IMR-90 (cell line): ENCODE results near the gene EML3. TPM values are rescaled to one million over a fixed set of nuclear protein-coding genes. Genes with fewer than 3 reads are reported as not detected.

Experiments used
- ATAC-seq: fragments of 200-7000 bp; cut with Tn5 transposase; 2 replicates; pipeline ENCODE4 v1.9.1; 2020; ENCODE audit warnings: low read depth, mild to moderate bottlenecking, moderate library complexity
- BruUV-seq: library from RNA; stranded (reverse); fragments of 400-500 nt; replicated peaks from 2 replicates; lab custom pipeline; 2021; lab: Mats Ljungman, UMichigan
- CTCF ChIA-PET: fragments of 300-600 bp; formaldehyde crosslinking; extraction: SDS; loops from one replicate; lab custom pipeline; 2021; ENCODE audit warnings: antibody characterized with exemption; lab: Yijun Ruan, JAX
- POLR2A ChIA-PET: fragments of 300-600 bp; sonication (Branson Sonifier 250); formaldehyde crosslinking; loops from one replicate; lab custom pipeline; 2022; ENCODE audit warnings: antibody characterized with exemption; ENCODE audit not compliant: unreplicated experiment; lab: Charles Lee
- DNase-seq: peaks from one replicate; pipeline ENCODE4 v3.0.0; 2013
- H2AFZ ChIP-seq: replicated peaks from 2 replicates; pipeline ENCODE3; 2013; ENCODE audit warnings: low read length, mild to moderate bottlenecking; ENCODE audit not compliant: poor library complexity
- H2AK5ac ChIP-seq: 2 replicates; pipeline ENCODE4 v1.6.1; 2013; ENCODE audit warnings: low read depth, low read length, inconsistent platforms
- H2AK9ac ChIP-seq: replicated peaks from 2 replicates; pipeline ENCODE3; 2013; ENCODE audit warnings: mild to moderate bottlenecking, low read depth, low read length, moderate library complexity; ENCODE audit not compliant: poor library complexity
- H2BK120ac ChIP-seq: 2 replicates; pipeline ENCODE4 v1.6.1; 2013; ENCODE audit warnings: low read depth, low read length, inconsistent platforms
- H2BK15ac ChIP-seq: 3 replicates; pipeline ENCODE4 v1.6.1; 2013; ENCODE audit warnings: low read depth, low read length, inconsistent platforms
- H2BK20ac ChIP-seq: 2 replicates; pipeline ENCODE4 v1.6.1; 2013; ENCODE audit warnings: low read depth, mild to moderate bottlenecking, inconsistent platforms, low read length, moderate library complexity
- H2BK5ac ChIP-seq: 2 replicates; pipeline ENCODE4 v1.6.1; 2013; ENCODE audit warnings: mild to moderate bottlenecking, low read depth, low read length, inconsistent platforms; ENCODE audit not compliant: poor library complexity, severe bottlenecking
- H3K14ac ChIP-seq: replicated peaks from 2 replicates; pipeline ENCODE4 v1.6.1; 2013; ENCODE audit warnings: low read depth, low read length, inconsistent platforms
- H3K18ac ChIP-seq: 2 replicates; pipeline ENCODE4 v1.6.1; 2013; ENCODE audit warnings: low read depth, low read length, control low read depth
- H3K23ac ChIP-seq: 2 replicates; pipeline ENCODE4 v1.6.1; 2013; ENCODE audit warnings: low read depth, low read length, inconsistent platforms
- H3K27ac ChIP-seq: 2 replicates; pipeline ENCODE4 v1.5.1; 2013; ENCODE audit warnings: mild to moderate bottlenecking, control low read depth, low read length; ENCODE audit not compliant: insufficient read depth
- H3K27me3 ChIP-seq: 2 replicates; pipeline ENCODE4 v1.6.1; 2013; ENCODE audit warnings: low read length; ENCODE audit not compliant: control insufficient read depth, insufficient read depth
- H3K36me3 ChIP-seq: 2 replicates; pipeline ENCODE4 v1.6.1; 2013; ENCODE audit warnings: low read length, mixed read lengths; ENCODE audit not compliant: control insufficient read depth, insufficient read depth
- H3K4ac ChIP-seq: 2 replicates; pipeline ENCODE4 v1.6.1; 2013; ENCODE audit warnings: low read depth, low read length, inconsistent platforms
- H3K4me1 ChIP-seq: 2 replicates; pipeline ENCODE4 v1.6.1; 2013; ENCODE audit warnings: low read length, mixed read lengths; ENCODE audit not compliant: control insufficient read depth, insufficient read depth
- H3K4me2 ChIP-seq: 2 replicates; pipeline ENCODE4 v1.6.1; 2013; ENCODE audit warnings: low read depth, mild to moderate bottlenecking, control low read depth, low read length, moderate library complexity
- H3K4me3 ChIP-seq: 2 replicates; pipeline ENCODE4 v1.5.1; 2013; ENCODE audit warnings: low read depth, mild to moderate bottlenecking, control low read depth, low read length, moderate library complexity; ENCODE audit not compliant: insufficient read depth
- H3K56ac ChIP-seq: 2 replicates; pipeline ENCODE4 v1.6.1; 2013; ENCODE audit warnings: low read length, inconsistent platforms; ENCODE audit not compliant: insufficient read depth; ENCODE audit errors: extremely low read depth
- H3K79me1 ChIP-seq, 2 experiments: 2 replicates each; pipeline ENCODE4 v1.6.1; 2013; ENCODE audit warnings: low read length in 2 of 2, inconsistent platforms in 1 of 2, low read depth in 1 of 2
- H3K9ac ChIP-seq: 2 replicates; pipeline ENCODE4 v1.6.1; 2013; ENCODE audit warnings: low read depth, low read length, control low read depth
- H3K9me1 ChIP-seq: 2 replicates; pipeline ENCODE4 v1.6.1; 2013; ENCODE audit warnings: low read length, inconsistent platforms; ENCODE audit not compliant: insufficient read depth
- H3K9me3 ChIP-seq: 2 replicates; pipeline ENCODE4 v1.6.1; 2013; ENCODE audit warnings: low read length; ENCODE audit not compliant: control insufficient read depth, insufficient read depth
- H4K20me1 ChIP-seq: 2 replicates; pipeline ENCODE4 v1.6.1; 2013; ENCODE audit warnings: low read length, inconsistent platforms; ENCODE audit not compliant: insufficient read depth
- H4K5ac ChIP-seq: 2 replicates; pipeline ENCODE4 v1.6.1; 2013; ENCODE audit warnings: mild to moderate bottlenecking, low read depth, low read length, control low read depth
- H4K8ac ChIP-seq, 2 experiments: 2 replicates each; pipeline ENCODE4 v1.6.1; 2013; ENCODE audit warnings: low read depth in 2 of 2, low read length in 2 of 2, control low read depth in 1 of 2, inconsistent platforms in 1 of 2
- H4K91ac ChIP-seq: 2 replicates; pipeline ENCODE4 v1.6.1; 2013; ENCODE audit warnings: low read depth, low read length, inconsistent platforms; ENCODE audit not compliant: insufficient read depth
- BHLHE40 ChIP-seq: fragments of 150-350 bp; IDR thresholded peaks from 2 replicates; pipeline ENCODE4 v1.6.1; 2016; ENCODE audit warnings: mild to moderate bottlenecking, low read depth, low read length
- USF2 ChIP-seq: fragments of 150-350 bp; IDR thresholded peaks from 2 replicates; pipeline ENCODE4 v1.6.1; 2017; ENCODE audit warnings: mild to moderate bottlenecking, antibody characterized with exemption, low read length, low read depth
- WGBS, 2 experiments: methylation state at CpG; one replicate each; pipeline versions ENCODE4 v1.1.5 to v1.1.7; 2013; ENCODE audit warnings: missing lambda C conversion rate in 2 of 2; ENCODE audit not compliant: insufficient read length in 1 of 2; ENCODE audit errors: extremely low coverage in 2 of 2; 5-methylcytosine and 5-hydroxymethylcytosine counted together
- dilution Hi-C: fragments of 300-500 bp; cut with HindIII; formaldehyde crosslinking; loops from one replicate; pipeline ENCODE4 v1.14.3; 2018; ENCODE audit warnings: low sequenced_read_pairs; ENCODE audit not compliant: unreplicated experiment
- in situ Hi-C: fragments of 300-500 bp; cut with MboI; formaldehyde crosslinking; loops from 3 replicates; pipeline ENCODE4 v1.14.3; 2019; ENCODE audit warnings: low sequenced_read_pairs, inconsistent platforms, mixed read lengths
- intact Hi-C: fragments of 100-400 bp; cut with micrococcal nuclease; formaldehyde crosslinking; loops from 2 replicates; pipeline ENCODE4 v1.10.0; 2022
- polyA plus RNA-seq, 3 experiments: library from polyadenylated mRNA; depleted of rRNA; stranded (reverse); fragments of >200 nt; gene quantifications; 2 replicates each; pipeline ENCODE4 v1.2.3, GENCODE V29; 2012; ENCODE audit warnings: low replicate concordance in 1 of 3
- total RNA-seq: library from RNA; depleted of rRNA; stranded (reverse); fragments of >200 nt; gene quantifications from 2 replicates; pipeline ENCODE4 v1.2.3, GENCODE V29; 2012

EML3 gene
- total and polyA plus RNA-seq, 2 of the 4 experiments (the other 2 are of a cell fraction) = 5.0 to 24.7 TPM

- H4K20me1 ChIP-seq = peaks cover 17% of the 10 kb centered on the region; the same call in 1 of the 2 replicates
- H2BK5ac ChIP-seq = peak overlapping the region; percentile 29
- DNase-seq = peak; percentile 46
- peak overlapping the region; percentile 30; the same call in 1 of the 2 replicates for H4K91ac ChIP-seq
- H3K4me2 ChIP-seq = peak overlapping the region; percentile 69
- ChIA-PET CTCF (interaction anchor here (1.0 kb wide), 1 partner anchor 42 kb away, joined by 4 read pairs; no protein-coding TSS in a partner anchor), POLR2A (interaction anchor here (0.6 to 1.7 kb wide), 2 partner anchors 11 to 621 kb away, joined by 3 to 7 read pairs; partner anchors contain the start of gene TUT1)
- H3K27ac ChIP-seq = peak overlapping the region; percentile 43
- peaks cover 13 to 35% of the 10 kb centered on the region in 2 experiments for H3K79me1 ChIP-seq
- H2BK20ac ChIP-seq = no peak overlapping the region
- H2AFZ ChIP-seq = peak overlapping the region; percentile 87
- H2BK15ac ChIP-seq = no peak overlapping the region
- ATAC-seq = peak; percentile 52
- H4K8ac ChIP-seq = peak overlapping the region; percentile 60 to 70; a peak in 3 of 4 replicates
- peaks cover 7% of the 10 kb centered on the region for H3K4me1 ChIP-seq
- H3K14ac ChIP-seq = no peak overlapping the region; the same call in 1 of the 2 replicates
- H3K18ac ChIP-seq = no peak overlapping the region
- peak overlapping the region; percentile 55 for H4K5ac ChIP-seq
- peak overlapping the region; percentile 39 for H3K9ac ChIP-seq
- dilution Hi-C loops = no loop called here
- peak overlapping the region; percentile 64 for H3K4ac ChIP-seq
- 14% methylated on average over 57 of the region's 96 CpGs; no CpG with 5 or more reads in 1 of the 2 experiments for WGBS, 2 experiments
- in situ Hi-C loops = no loop called here
- H2AK5ac ChIP-seq = peak overlapping the region; percentile 46
- BruUV-seq = no TSS peak
- no peaks in the 10 kb centered on the region for H3K27me3 ChIP-seq
- H3K23ac ChIP-seq = no peak overlapping the region; the same call in 1 of the 2 replicates
- TF ChIP-seq USF2 = peak; percentile 45; the same call in 1 of the 2 replicates
- no peak for TF ChIP-seq BHLHE40
- H3K56ac ChIP-seq = peak overlapping the region; percentile 1; the same call in 1 of the 2 replicates
- H2BK120ac ChIP-seq = no peak overlapping the region
- H3K36me3 ChIP-seq = peaks cover 30% of the 10 kb centered on the region
- H2AK9ac ChIP-seq = peak overlapping the region; percentile 53
- peak overlapping the region; percentile 42 for H3K4me3 ChIP-seq
- no peaks in the 10 kb centered on the region for H3K9me3 ChIP-seq
- intact Hi-C loops = no loop called here
- H3K9me1 ChIP-seq = peaks cover 5% of the 10 kb centered on the region
These were observed 10.2 kb downstream of the EML3 start for GRCh38 chr11:62602141-62603071.
